ENCODE data around the gene ABHD12.

Gene ABHD12

GRCh38 chr20:25254986-25255680, 135.5 kb downstream of the ABHD12 start:
- no peak for DNase-seq

GRCh38 chr20:25254571-25254970, 136.1 kb downstream of the ABHD12 start:
- DNase-seq, result no peak

GRCh38 chr20:25253606-25254275, 136.9 kb downstream of the ABHD12 start:
- DNase-seq, result no peak

GRCh38 chr20:25252686-25253421, 137.8 kb downstream of the ABHD12 start:
- no peak for DNase-seq

- DNase-seq, result no peak
These were observed 138.4 kb downstream of the ABHD12 start for GRCh38 chr20:25252230-25252651.

GRCh38 chr20:25251558-25251957, 139.1 kb downstream of the ABHD12 start:
- no peak for DNase-seq

- DNase-seq, result no peak
These were observed 139.6 kb downstream of the ABHD12 start for GRCh38 chr20:25251019-25251418.

- no peak for DNase-seq
These were observed 140.1 kb downstream of the ABHD12 start for GRCh38 chr20:25250508-25250907.

Data from T-helper 9 cell (primary cell).